KG1 (cell line): ENCODE measurements around the gene TCF12.
"Not testable (repeated sequence)": the region's sequence is repeated elsewhere in the genome, so short reads cannot be mapped to it uniquely, and the experiment has no call there.

Experiments used
- DNase-seq: peaks from one replicate; lab custom pipeline; 2025; lab: John Stamatoyannopoulos, UW

The TCF12 gene

DNA sequence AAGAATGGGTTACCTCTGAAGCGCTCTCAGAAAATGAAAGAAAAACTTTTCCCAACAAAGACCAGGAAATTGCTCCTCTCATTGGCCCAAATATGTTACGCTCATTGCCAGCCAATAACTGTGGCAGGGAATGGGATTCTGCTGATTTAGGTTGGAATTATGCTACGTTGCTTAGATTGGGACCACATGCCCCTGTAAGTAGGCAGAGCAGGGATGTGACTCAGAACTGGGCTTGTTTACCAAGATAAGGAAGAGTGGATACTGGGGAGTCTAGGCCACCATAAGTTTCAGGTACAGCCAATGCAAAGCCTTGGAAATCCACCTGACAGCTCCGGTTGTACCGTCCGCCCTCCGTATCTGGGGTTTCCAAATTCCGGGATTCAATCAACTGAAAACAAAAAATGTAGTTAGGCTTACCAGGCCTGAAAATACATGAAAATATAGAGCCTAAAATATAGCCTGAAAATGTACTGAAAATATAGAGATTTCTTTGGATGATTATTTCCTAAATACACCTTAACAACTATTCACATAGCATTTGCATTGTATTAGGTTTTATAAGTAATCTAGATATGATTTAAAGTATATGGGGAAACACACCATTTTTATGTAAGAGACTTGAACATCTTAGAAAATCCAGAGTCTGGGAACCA lies 1.5 kb upstream of the TCF12 start:
- no peak for DNase-seq

DNA sequence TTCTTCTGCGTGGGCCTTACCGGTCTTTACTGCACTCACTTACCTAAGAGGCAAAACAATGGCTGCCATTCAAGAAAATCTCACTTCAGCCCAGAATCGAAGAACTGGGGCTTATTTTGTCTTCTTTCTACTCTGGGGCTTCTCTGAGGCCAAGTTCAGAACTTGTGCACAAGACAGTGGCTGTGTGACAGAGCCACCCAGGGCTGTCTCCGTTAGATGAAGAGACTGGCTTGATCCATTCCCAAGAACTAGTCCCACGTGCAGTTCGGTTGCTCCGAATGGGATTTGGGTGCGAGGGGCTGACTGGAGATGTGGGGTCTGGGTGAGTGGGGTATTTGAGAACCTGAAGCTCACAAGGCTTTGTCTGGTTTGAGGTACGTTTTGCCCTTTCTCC lies 795 bp upstream of the TCF12 start:
- no peak for DNase-seq

DNA sequence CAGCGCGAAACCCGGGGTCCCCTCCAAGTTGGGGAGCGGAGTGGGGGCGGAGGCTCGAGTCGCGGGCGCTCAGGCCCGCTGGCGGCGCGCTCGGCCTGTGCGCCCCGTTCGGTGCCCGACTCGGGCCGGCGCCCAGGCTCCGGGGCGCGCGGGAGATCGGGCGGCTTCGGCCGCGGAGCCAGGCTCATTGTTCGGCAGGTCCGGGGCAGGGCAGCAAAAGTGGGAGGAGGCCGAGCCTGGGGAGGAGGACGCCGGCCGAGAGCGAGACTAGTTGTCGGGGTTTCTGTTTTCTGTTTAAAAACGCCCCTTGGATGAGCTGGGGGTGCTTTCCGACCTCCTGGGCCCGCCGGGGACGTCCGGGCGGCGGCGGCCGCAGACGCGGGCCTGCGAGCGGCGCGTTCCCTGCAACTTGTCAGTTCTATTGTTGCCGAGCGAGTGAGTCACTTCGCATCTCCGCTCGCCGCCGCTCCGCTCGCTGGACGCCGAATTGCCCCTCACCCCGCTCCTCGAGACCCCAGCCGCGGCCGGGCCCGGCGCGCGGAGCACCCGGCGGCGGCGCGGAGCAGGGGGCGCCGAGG lies 676 bp downstream of the TCF12 start:
- peak; percentile 21 for DNase-seq

DNA sequence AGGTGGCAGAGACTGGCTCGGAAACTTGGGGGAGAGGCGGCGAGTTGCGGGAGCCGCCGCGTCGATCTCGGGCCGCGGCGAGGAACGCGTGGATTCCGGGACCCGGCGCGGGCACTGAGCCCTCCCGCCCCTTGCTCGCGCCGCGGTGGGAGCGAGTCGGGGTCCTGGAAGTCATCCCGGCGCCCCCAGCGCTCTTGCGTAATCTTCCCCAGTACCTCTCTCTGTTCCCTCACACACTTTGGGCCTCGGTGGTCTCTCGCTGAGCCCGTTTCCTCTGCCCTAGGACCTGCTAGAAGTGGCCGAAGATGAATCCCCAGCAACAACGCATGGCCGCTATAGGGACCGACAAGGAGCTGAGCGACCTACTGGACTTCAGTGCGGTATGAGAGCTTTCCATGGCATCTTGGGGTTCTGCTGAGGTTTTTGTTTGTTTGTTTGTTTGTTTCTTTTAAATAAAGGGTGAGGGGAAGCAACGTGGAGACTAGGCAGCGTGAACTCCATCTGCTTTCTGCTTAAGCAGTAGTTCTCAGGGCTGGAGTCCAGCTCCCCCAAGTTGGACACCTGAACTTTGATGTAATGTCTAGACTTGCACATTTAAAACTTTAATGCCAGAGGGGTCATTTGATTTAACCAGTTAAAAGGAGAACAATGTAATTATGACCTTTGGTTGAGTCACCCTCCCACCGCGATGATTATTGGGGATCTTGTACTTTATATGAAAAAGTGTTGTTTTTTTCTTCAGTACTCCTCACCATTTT lies 1.3 kb downstream of the TCF12 start:
- peak; percentile 20 for DNase-seq

DNA sequence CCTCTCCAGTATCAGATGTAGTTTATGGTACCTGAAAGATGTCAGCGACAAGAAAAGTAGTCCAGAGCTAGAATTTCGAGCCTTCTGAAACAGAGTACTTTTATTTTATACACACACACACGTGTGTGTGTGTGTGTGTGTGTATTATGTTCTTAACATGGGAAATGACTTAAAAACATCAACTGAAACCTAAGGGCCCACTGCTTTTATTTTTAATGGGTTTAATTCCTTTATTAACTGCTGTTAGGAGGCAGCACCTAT lies 1.9 kb downstream of the TCF12 start:
- no peak for DNase-seq

DNA sequence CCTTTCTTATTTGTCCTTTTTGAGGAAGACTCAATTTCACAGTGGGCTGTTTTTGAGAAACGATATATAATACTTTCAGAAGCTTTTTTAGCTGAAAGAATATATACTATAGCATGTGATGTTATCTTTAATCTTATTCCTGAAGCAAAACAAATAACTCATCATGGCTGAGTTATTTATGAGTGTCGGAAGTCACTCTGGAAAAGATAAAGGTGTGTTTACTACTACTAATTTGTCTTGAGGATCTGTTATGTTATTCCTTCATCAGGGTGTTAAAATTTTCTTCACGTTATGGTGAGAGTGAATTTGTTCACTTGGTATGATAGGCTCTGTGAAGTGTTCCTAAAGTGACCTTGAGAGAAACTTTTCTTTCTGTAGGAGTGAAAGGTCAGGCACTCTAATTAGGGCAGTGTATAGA lies 4.7 kb downstream of the TCF12 start:
- DNase-seq = no peak

DNA sequence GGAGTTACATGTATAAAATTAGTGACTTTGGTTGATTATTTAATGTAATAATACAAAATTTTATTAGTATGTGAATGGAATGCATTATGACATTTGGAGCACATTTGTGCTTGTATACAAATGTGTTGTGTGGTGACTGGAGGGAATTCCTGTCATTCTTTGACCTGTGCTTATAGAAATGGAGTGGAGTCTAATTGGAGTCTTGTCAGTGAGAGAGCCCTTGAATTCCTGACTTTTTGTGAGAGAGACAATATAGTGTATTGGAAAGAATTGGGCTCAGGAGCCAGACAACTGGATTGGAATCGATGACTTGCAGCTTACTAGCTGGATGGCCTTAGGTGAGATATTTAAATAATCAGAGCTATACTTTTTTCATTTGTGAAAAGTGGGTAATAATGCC lies 9.4 kb downstream of the TCF12 start:
- no peak for DNase-seq

DNA sequence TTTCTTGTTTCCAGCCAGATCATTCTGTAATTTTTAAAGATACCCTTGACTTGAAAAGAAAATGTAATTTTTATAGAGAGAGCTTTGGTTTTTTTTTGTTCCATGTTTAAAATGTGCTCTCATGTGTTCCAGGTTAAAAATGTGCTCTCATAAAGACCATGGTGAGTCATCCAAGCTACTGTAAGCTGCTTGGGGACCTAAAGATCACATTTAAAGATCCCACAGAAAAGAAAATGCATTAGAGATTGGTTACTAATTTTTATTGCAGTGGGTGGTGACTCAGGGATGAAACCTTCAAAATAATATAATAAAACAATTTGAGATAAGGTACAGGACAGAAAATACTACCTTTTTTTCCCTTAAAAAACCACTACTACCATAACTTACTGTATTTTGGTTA lies 11.0 kb downstream of the TCF12 start:
- no peak for DNase-seq

DNA sequence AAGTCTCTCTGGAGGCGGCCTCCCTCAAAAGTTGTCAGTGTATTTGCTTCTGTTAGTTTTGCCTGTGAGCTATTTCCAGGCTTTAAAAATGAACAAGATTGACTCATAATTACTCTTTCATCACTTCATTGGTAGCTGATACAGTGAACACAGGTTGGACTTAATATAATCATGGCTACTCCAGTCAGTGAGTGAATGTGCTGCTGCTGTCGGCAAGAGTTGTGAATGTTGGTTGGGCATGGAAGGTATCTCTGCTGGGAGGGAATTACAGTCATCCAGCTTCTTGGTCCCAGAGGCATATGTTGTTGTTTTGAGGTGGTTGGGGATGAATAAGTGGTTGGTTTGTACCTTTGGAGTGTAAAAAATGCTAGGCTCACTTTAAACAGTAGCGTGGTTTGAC lies 11.5 kb downstream of the TCF12 start:
- no peak for DNase-seq

DNA sequence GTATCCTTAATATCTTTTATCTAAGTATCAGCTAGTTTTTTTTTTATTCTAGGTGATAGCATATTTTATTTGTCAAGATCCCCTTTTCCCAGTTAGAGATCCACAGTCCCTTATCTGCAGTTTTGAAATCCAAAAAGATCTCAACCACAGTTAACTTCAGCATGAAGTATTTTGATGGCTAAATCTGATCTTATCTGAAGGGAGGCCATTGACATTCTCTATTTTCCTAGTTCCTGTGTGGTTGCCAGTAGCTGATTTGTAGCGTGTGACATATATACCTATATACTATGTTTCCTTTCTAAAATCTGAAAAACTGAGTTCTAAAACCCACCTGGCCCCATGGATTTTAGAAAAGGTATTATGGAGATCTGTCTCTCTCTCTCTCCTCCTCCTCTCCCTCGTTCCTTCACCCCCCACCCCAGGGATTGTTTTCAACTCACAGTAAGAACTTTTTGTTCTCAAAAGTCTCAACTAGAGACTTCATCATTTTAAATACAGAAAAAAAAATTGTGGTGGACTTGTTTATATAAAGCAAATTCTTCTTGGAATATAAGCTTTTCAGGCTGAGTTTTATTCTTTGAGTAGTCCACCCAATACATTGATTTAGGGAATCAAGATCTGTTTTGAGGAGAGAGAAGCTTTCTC lies 12.3 kb downstream of the TCF12 start:
- DNase-seq = no peak

DNA sequence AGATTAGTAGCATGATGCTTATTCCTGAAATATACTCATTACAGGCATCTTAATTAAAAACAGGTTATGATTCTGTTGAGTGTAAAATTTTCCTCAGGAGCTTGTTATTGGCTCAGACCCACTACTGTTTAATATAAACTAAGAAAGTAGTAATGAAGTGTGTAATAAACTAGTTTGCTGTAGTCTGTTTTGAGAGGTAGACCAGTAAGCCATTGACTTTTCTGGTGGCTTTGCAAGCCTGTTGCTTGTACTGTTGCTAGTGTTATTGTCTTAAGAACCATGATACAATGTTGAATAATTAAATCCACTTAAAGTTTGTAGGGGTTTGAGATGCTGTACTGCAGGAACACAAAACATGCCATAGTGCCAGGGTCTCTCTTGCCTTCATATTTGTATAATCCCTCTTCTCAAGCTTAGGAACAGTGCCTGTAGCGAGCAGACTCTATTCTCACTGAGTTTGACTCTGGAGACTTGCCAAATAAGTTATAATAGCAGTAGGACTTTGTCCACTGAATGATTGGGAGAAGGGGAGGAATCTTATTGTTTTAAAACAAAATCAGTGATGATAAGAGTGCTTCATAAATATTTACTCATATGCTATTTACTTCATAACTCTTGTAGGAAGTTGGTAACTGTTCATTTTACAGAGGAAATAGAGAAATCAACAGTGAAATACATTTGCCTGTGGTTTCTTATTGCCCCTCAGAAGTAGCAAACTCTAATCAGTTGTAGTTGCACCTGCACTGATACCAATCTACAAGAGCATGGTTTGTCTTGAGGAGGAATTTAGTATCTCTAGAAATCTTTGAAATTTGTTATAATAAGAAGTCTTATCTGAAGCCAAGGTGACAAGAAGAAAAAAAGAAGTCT lies 13.4 kb downstream of the TCF12 start:
- no peak for DNase-seq

DNA sequence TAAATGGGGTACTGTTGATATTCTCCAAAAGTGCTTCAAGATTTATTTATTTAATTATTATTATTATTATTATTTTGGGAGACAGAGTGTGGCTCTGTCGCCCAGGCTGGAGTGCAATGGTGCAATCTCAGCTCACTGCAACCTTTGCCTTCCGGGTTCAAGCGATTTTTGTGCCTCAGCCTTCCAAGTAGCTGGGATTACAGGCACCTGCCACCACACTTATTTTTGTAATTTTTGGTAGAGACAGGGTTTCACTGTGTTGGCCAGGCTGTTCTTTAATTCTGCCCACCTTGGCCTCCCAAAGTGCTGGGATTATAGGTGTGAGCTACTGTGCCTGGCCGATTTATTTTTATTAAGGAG lies 14.0 kb downstream of the TCF12 start:
- not testable (repeated sequence) for DNase-seq

DNA sequence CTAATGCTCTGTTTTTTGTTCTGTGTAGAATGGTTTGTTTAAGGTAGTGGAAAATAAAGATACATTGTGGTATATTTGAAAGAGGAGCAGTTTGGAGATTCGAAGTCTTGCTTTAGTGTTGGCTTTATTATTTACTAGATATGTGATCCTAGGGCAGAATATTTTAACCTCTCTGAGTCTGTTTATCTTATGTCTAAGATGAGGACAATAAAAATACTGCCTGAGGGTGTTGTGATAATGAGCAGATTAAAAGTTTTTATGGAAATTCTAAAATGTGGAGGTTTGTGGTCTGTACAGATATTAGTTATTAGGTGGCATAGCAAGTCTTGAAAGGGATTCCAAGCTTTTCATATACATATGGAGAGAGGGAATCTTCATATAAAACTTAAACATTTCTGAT lies 15.0 kb downstream of the TCF12 start:
- no peak for DNase-seq

DNA sequence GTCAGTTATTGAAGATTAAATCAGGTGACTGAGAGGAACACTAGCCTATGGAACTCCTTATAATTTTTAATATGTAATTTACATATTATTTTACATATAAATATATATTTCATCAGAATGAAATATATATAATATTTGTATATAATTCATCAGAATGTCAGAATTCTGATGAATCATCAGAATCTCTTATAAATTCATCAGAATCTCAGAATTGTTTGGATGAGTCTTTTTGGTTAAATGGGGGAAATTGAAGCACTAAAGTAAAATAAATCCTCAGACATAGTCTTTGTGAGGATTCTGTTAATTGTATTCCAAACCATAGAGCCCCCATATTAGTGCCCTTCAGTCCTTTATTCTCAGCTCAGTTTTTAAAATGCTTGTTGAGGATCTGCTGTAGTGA lies 15.4 kb downstream of the TCF12 start:
- DNase-seq = no peak

DNA sequence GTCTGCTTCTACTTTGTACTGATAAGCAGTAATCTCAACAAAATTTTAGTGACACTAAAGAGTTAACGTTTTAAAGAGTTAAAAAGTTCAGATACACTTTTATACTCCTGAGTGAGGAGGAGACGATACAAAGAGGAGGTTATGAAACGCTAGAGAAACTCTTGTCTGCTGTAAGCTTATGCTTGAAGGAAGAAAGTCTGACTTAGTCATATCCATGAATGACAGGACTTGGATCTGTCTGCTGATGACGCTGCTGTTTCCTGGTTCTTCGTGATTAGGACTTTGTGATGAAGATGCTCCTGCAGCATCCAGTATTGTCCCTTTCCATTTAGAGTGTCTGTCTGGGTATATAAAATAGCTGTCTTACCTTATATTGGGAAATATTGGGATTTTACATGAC lies 15.8 kb downstream of the TCF12 start:
- no peak for DNase-seq

DNA sequence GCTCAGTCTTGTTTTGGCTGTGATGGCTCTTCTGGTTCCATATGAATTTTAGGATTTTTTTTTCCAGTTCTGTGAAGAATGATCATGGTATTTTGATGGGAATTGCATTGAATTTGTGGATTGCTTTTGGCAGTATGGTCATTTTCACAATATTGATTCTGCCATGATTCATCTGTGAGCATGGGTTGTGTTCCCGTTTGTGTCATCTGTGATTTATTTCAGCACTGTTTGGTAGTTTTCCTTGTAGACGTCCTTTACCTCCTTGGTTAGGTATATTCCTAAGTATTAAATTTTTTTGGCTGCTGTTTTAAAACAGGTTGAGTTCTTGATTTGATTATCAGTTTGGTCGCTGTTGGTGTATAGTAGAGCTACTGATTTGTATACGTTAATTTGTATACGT lies 18.5 kb downstream of the TCF12 start:
- no peak for DNase-seq

DNA sequence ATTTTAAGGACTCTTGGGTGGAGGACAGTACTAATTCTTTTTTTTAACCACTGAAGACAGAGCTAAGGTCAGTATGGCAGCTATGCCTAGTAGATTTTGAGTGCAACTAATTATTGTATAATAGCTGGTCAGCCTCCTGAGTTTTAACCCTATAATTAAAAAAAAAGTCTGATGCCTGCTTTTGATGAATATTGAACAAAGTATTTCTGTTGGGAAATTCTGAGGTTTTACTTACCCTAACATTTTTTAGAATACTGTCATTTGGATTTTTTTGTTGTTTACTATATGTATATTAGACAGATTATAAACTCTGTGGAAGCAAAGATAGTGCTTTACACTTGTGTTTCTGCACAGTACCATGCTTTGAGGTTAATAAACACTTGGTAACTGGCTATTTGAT lies 20.8 kb downstream of the TCF12 start:
- DNase-seq = no peak

DNA sequence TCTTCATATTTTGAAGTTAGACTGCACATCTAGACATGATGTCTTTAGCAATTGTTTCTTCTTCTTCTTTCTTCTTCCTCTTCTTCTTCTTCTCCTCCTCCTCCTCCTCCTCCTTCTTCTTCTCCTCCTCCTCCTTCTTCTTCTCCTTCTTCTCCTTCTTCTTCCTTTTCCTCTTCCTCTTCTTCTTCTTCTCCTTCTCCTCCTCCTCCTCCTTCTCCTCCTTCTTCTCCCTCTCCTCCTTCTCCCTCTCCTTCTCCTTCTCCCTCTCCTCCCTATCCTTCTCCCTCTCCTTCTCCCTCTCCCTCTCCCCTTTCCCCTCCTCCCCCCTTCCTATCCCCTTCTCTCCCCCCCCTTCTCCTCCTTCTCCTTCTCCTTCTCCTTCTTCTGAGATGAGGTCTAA lies 21.9 kb downstream of the TCF12 start:
- no peak for DNase-seq

DNA sequence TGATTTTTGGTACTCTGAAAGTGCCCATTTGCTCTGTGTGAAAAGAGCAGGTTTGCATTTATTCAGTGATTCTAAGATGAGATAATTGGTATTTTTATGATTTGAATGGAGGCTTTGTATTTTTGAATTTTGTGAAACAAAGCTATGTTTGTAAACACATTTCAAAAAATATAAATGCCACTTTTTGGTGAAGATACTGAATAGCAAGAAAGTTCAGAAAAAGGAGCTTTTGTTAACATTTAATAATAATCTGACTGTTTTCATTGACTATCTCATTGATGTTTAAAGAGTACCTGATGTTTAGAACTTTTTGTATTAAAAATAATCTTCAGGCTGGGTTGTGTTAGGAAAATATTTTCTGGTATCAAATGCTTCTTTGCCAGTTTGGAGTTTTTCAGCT lies 23.7 kb downstream of the TCF12 start:
- no peak for DNase-seq

DNA sequence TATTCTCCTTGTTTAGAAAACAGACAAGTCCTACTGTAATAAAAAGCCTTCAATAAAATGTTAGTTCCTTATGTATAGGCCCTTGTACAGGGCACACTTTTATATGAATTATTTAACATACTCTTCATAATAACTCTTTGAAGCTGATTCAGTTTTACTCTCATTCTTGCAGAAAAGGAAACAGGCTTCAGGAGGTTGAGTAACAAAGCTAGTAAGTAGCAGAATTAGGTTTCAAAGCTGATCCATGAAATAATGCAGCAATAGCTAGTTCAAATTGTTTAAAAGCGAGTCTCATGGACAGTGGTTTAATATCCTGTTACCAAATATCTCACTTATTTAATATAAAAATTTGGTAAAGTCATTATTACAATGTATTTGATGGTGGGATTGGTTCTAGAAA lies 25.0 kb downstream of the TCF12 start:
- DNase-seq = no peak

DNA sequence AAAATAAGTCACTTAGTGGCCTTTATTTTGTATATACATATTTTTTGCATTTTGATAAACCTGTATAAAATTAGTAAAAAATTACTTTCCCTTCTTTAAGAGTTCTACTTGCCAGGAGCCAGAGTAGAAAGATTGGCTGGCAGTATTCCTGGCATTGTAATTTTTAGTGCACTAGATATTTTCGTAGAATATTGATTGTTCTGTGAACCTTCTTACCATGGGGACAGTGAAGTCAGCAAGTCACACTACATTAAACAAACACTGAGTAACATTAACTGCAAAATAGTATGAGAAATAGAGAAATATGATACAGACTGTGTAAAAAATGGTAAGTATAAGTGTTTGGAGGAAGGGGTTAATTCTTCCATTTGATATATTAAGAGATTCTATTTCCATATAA lies 26.0 kb downstream of the TCF12 start:
- DNase-seq = no peak

DNA sequence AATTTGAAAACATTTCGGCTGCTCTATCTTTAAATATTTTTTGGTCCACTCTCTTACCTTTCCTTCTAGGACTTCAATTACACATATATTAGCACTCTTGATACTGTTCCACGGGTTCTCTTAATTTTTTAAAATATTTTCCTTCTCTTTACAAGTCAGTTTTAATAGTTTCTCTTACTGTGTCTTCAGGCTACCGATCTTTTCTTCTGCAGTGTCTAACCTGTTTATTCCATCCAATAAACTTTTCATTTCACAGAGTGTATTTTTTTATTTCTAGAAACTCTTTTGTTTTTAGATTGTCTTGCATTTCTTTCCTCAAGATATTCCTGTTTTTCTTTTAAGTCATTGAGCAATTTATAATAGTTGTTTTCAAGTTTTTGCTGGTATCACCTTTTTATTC lies 27.7 kb downstream of the TCF12 start:
- no peak for DNase-seq
